Vagina (tissue), 2 donors: ENCODE results near the gene ERVH48-1. TPM values are rescaled to one million over a fixed set of nuclear protein-coding genes. Genes with fewer than 3 reads are reported as not detected.

ENCODE experiments used
- DNase-seq, 2 donors: peaks; one replicate each; pipeline ENCODE4 v3.0.0-alpha.2; 2017; ENCODE audit errors: extremely low spot score in 2 of 2
- H3K27ac ChIP-seq: fragments of 200-600 bp; sonication (generic); one replicate; pipeline ENCODE4 v1.5.1; 2019
- H3K27me3 ChIP-seq: fragments of 200-600 bp; sonication (generic); one replicate; pipeline ENCODE4 v1.5.1; 2019
- H3K36me3 ChIP-seq, 2 donors: fragments of 200-600 bp; sonication (generic); one replicate each; pipeline ENCODE4 v1.5.1; 2017 to 2019
- H3K4me1 ChIP-seq: fragments of 200-600 bp; sonication (generic); one replicate; pipeline ENCODE4 v1.5.1; 2019
- H3K4me3 ChIP-seq, 2 donors: fragments of 200-600 bp; sonication (generic); 1 replicate in 1 of 2; 2 replicates in 1 of 2; pipeline ENCODE4 v1.5.1; 2016 to 2019
- H3K9me3 ChIP-seq: fragments of 200-600 bp; sonication (generic); one replicate; pipeline ENCODE4 v1.5.1; 2019
- POLR2A ChIP-seq, 2 donors: fragments of 450-650 bp; IDR thresholded peaks; one replicate each; pipeline ENCODE4 v1.6.1; 2017; ENCODE audit warnings: antibody characterized with exemption in 2 of 2, mild to moderate bottlenecking in 2 of 2, moderate library complexity in 2 of 2
- POLR2AphosphoS5 ChIP-seq, 2 donors: sonication (generic); formaldehyde crosslinking; IDR thresholded peaks; one replicate each; pipeline ENCODE4 v1.9.0; 2017; ENCODE audit warnings: antibody characterized with exemption in 2 of 2, mild to moderate bottlenecking in 2 of 2, low read depth in 1 of 2; ENCODE audit not compliant: insufficient read depth in 1 of 2
- intact Hi-C: fragments of 100-400 bp; cut with DNase I; formaldehyde crosslinking; loops from one replicate; pipeline ENCODE4 v1.15.1; 2023
- total RNA-seq: library from RNA; depleted of rRNA; stranded (reverse); fragments of >200 nt; gene quantifications from one replicate; pipeline ENCODE4 v1.2.3, GENCODE V29; 2016
- TF ChIP-seq, protein P1 (sequence below), 3 experiments: fragments of 450-650 bp in 2 of 3; fragments of 200-600 bp in 1 of 3; sonication (generic) in 1 of 3; IDR thresholded peaks; one replicate each; pipeline ENCODE4 v1.5.1; 2017 to 2019; ENCODE audit warnings: antibody characterized with exemption in 3 of 3, mild to moderate bottlenecking in 2 of 3, moderate library complexity in 2 of 3

The ERVH48-1 gene
- total RNA-seq, result not detected

DNA sequence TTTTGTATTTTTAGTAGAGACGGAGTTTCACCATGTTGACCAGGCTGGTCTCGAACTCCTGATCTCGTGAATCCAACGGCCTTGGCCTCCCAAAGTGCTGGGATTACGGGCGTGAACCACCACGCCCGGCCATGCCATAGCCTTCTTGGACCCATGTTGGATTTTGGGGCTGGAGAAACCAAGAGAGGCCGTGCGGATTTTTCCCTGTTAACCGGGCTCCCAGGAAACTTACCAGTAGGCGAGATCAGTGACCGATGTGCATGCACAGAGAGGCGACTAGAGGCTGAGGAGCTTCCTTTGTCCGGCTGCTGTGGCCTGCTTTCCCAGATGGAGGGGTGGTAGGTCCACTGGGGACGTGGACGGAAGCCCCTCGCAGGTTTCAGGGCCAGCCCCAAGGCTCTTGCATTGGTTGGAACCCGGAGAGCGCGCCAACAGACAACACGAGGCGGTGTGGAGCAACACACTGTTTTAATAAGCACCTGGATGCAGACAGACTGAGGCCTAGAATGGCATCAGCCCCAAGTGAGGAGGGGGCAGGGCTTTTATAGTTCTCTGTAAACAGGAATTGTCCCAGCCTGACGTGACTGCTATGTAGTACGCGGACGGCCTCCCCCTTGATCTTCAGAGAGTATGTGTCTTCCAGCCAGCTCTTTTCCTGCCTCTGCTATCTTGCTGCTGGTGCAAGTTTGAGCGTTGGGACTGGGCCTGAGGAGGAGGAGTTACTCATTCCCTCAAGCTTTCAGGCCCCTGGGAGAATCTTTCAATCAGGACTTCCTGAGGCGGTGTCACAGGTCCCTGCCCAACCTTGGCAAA is at the start of gene ERVH48-1:
TSS of gene ERVH48-1 (minus strand) at position 517 of the 813 bp plus-strand sequence. CDS start 6,624 bp downstream, outside the sequence.
- peaks cover 6% of the 10 kb centered on the region for H3K4me1 ChIP-seq
- intact Hi-C loops, result no loop called here
- H3K4me3 ChIP-seq, result no peak within 1 kb of the TSS
- H3K27me3 ChIP-seq, result no peaks in the 10 kb centered on the region
- no peak for DNase-seq
- no peaks in the 10 kb centered on the region for H3K36me3 ChIP-seq
- H3K9me3 ChIP-seq, result no peaks in the 10 kb centered on the region
- H3K27ac ChIP-seq, result no peak within 1 kb of the TSS
- TF ChIP-seq POLR2A (IDR thresholded peaks at IDR 0.05), result no peak
- TF ChIP-seq, protein P1, sequence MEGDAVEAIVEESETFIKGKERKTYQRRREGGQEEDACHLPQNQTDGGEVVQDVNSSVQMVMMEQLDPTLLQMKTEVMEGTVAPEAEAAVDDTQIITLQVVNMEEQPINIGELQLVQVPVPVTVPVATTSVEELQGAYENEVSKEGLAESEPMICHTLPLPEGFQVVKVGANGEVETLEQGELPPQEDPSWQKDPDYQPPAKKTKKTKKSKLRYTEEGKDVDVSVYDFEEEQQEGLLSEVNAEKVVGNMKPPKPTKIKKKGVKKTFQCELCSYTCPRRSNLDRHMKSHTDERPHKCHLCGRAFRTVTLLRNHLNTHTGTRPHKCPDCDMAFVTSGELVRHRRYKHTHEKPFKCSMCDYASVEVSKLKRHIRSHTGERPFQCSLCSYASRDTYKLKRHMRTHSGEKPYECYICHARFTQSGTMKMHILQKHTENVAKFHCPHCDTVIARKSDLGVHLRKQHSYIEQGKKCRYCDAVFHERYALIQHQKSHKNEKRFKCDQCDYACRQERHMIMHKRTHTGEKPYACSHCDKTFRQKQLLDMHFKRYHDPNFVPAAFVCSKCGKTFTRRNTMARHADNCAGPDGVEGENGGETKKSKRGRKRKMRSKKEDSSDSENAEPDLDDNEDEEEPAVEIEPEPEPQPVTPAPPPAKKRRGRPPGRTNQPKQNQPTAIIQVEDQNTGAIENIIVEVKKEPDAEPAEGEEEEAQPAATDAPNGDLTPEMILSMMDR (IDR thresholded peaks at IDR 0.05), result no peak
- no peak for TF ChIP-seq POLR2AphosphoS5 (IDR thresholded peaks at IDR 0.05; ENCODE audit: insufficient read depth in 1 of 2, low read depth in 1 of 2)

DNA sequence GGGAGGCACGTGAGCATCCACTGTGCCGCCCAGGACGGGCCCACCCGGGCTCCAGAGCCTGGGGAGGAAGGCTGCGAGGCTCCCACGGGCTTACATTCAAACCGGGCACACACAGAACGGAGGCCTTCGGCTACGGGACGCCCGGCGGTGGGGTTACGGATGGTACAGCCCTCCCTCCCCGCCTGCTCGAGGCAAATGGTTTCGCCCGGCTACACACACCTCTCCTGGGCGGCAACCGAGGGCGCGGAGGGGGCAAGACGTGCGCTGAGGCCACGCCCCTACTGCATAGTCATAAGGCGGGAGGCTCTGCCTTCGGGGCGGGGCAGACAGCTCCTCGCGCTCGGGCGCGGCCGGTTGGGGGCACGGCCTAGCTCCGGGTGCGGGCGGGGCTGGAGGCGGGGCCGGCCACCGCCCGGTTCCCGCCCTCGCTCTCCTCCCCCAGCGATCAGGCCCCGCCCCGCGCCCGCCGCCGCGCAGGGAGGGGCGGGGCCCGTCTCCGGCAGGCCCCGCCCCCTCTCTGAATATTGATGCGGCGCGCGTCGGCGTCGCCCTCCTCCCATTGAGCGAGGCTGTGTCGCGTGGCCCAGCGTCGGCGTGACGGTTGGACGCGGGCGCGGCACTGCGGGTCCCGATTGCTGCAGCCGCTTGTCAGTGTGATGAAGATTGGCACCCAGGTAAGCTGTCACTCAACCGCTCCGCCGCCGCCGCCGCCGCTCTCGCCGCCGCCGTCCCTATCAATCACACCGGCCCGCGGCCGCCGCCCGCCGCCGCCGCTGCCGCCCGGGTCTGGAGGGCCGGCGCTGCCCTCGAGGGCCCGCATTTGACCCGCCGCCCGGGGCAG is 48.8 kb upstream of the ERVH48-1 start, which contains the start of gene PKNOX1:
TSS of gene PKNOX1 (plus strand) at position 572 of the 841 bp plus-strand sequence. CDS start 29,820 bp downstream, outside the sequence.
- H3K9me3 ChIP-seq, result no peaks in the 10 kb centered on the region
- no peaks in the 10 kb centered on the region for H3K27me3 ChIP-seq
- no peaks in the 10 kb centered on the region for H3K36me3 ChIP-seq
- H3K27ac ChIP-seq, result peak within 1 kb of the TSS; percentile 93
- H3K4me3 ChIP-seq, result peak within 1 kb of the TSS; percentile 89 to 97
- DNase-seq, result peak in 1 of 2 donors; percentile 99
- H3K4me1 ChIP-seq, result peaks cover 25% of the 10 kb centered on the region
- intact Hi-C loops, result loop anchor here (2.0 kb wide), 1 partner anchor 19 kb away; no protein-coding TSS in a partner anchor
- TF ChIP-seq POLR2AphosphoS5 (IDR thresholded peaks at IDR 0.05; ENCODE audit: insufficient read depth in 1 of 2, low read depth in 1 of 2) (peak; percentile 62 to 84), POLR2A (IDR thresholded peaks at IDR 0.05) (peak in 1 of 2 donors; percentile 52)
- TF ChIP-seq, protein P1 (IDR thresholded peaks at IDR 0.05), result no peak

DNA sequence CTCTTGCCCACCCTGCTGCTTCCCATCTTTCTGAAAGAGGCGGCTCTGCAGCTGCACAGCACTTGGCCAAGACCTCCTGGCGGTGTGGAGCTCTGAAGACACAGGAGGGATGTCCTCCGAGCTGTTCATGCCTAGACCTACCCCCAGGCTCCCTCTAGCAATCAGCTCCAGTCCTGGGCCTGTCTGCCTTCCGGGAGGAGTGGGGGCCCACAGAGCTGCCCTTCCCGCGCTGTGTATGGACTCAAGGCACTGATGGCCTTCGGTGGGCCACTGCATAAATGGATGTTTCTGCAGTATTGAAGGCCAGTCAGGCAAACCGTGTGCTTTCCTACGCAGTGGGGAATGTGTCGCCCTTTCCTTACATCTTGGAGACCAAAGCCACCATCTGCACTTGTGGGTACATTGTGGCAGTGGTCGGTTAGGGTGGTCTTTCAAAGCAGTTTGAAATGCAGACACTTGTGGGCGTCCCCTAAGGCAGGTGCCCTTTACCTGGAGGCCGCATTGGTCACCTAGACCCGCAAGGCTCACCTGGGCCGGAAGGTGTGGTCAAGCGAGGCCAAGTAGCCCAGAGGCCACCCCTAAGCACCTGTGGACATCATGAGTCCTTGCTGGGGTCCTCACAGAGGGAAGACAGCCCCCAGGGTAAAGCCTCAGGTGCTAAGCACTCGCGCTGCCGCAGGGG is 48.0 kb upstream of the ERVH48-1 start:
- TF ChIP-seq, protein P1 (IDR thresholded peaks at IDR 0.05), result no peak
- TF ChIP-seq POLR2A (IDR thresholded peaks at IDR 0.05) (no peak), POLR2AphosphoS5 (IDR thresholded peaks at IDR 0.05; ENCODE audit: insufficient read depth in 1 of 2, low read depth in 1 of 2) (no peak)
- peak in 1 of 2 donors; percentile 91 for DNase-seq
- Histone ChIP-seq H3K27ac (peak overlapping the region; percentile 91), H3K4me1 (peaks cover 25% of the 10 kb centered on the region), H3K36me3 (no peaks in the 10 kb centered on the region), H3K27me3 (no peaks in the 10 kb centered on the region), H3K9me3 (no peaks in the 10 kb centered on the region), H3K4me3 (peak overlapping the region; percentile 59 to 97)
- intact Hi-C loops, result no loop called here

- TF ChIP-seq, protein P1 (IDR thresholded peaks at IDR 0.05), result no peak
- TF ChIP-seq POLR2AphosphoS5 (IDR thresholded peaks at IDR 0.05; ENCODE audit: insufficient read depth in 1 of 2, low read depth in 1 of 2) (no peak), POLR2A (IDR thresholded peaks at IDR 0.05) (no peak)
Measured at GRCh38 chr21:42971897-42972275, 46.5 kb upstream of the ERVH48-1 start.

More at GRCh38 chr21:42971897-42972275, 46.5 kb upstream of the ERVH48-1 start:
- H3K9me3 ChIP-seq, result no peaks in the 10 kb centered on the region
- H3K27ac ChIP-seq, result no peak overlapping the region
- intact Hi-C loops, result no loop called here
- H3K4me1 ChIP-seq, result peaks cover 22% of the 10 kb centered on the region
- H3K27me3 ChIP-seq, result no peaks in the 10 kb centered on the region
- H3K4me3 ChIP-seq, result no peak overlapping the region
- H3K36me3 ChIP-seq, result no peaks in the 10 kb centered on the region
- DNase-seq, result no peak
